OCI-LY7 (cell line): Measurements from ENCODE around the gene MEAK7. TPM values are rescaled to one million over a fixed set of nuclear protein-coding genes. Genes with fewer than 3 reads are reported as not detected.

Experiments used
- BruUV-seq: library from RNA; stranded (reverse); fragments of 400-500 nt; replicated peaks from 2 replicates; lab custom pipeline; 2021; lab: Mats Ljungman, UMichigan
- CTCF ChIA-PET: fragments of 300-600 bp; sonication (Branson Sonifier 250); formaldehyde crosslinking; loops from one replicate; lab custom pipeline; 2022; ENCODE audit warnings: antibody characterized with exemption; ENCODE audit not compliant: unreplicated experiment; lab: Charles Lee
- POLR2A ChIA-PET: fragments of 300-600 bp; sonication (Branson Sonifier 250); formaldehyde crosslinking; loops from one replicate; lab custom pipeline; 2022; ENCODE audit warnings: antibody characterized with exemption; lab: Charles Lee
- DNase-seq: peaks from one replicate; pipeline ENCODE4 v3.0.0-alpha.2; 2015; ENCODE audit warnings: low spot score
- H2AFZ ChIP-seq: fragments of 200-600 bp; sonication (generic), shearing (Covaris generic); 2 replicates; pipeline ENCODE4 v1.6.1; 2014; ENCODE audit warnings: mild to moderate bottlenecking, antibody characterized with exemption, low read length, moderate library complexity
- H3K27ac ChIP-seq: fragments of 200-600 bp; sonication (generic); 2 replicates; pipeline ENCODE4 v1.5.1; 2014; ENCODE audit warnings: mixed run types, low read depth, mild to moderate bottlenecking, moderate library complexity, low read length, inconsistent platforms; ENCODE audit not compliant: poor library complexity, severe bottlenecking
- H3K36me3 ChIP-seq: fragments of 200-600 bp; sonication (generic); 2 replicates; pipeline ENCODE4 v1.6.1; 2014; ENCODE audit warnings: mild to moderate bottlenecking, antibody characterized with exemption, low read length, moderate library complexity, mixed read lengths; ENCODE audit not compliant: insufficient read depth
- H3K4me1 ChIP-seq: fragments of 200-600 bp; sonication (generic); 2 replicates; pipeline ENCODE4 v1.5.1; 2014; ENCODE audit warnings: mild to moderate bottlenecking, low read length; ENCODE audit not compliant: insufficient read depth, poor library complexity, severe bottlenecking
- H3K4me2 ChIP-seq: fragments of 200-600 bp; sonication (generic); 2 replicates; pipeline ENCODE4 v1.6.1; 2014; ENCODE audit warnings: mild to moderate bottlenecking, low read length
- H3K4me3 ChIP-seq: fragments of 200-600 bp; sonication (generic); 2 replicates; pipeline ENCODE4 v1.5.1; 2014; ENCODE audit warnings: mild to moderate bottlenecking, low read depth, low read length; ENCODE audit not compliant: poor library complexity, severe bottlenecking
- H3K79me2 ChIP-seq: fragments of 200-600 bp; sonication (generic); 2 replicates; pipeline ENCODE4 v1.6.1; 2016; ENCODE audit warnings: low read depth, mild to moderate bottlenecking, low read length, moderate library complexity, mixed read lengths; ENCODE audit not compliant: insufficient read depth
- H3K9me2 ChIP-seq: fragments of 200-600 bp; sonication (generic); 2 replicates; pipeline ENCODE4 v1.6.1; 2016; ENCODE audit warnings: mild to moderate bottlenecking, low read length, mixed read lengths; ENCODE audit not compliant: insufficient read depth
- H3K9me3 ChIP-seq: fragments of 200-600 bp; sonication (generic); 2 replicates; pipeline ENCODE4 v1.6.1; 2014; ENCODE audit warnings: mild to moderate bottlenecking, mixed run types, low read length, mixed read lengths
- H4K20me1 ChIP-seq: fragments of 200-600 bp; sonication (generic); 2 replicates; pipeline ENCODE4 v1.6.1; 2014; ENCODE audit warnings: mild to moderate bottlenecking, antibody characterized with exemption, low read length, moderate library complexity, mixed read lengths; ENCODE audit not compliant: insufficient read depth
- CTCF ChIP-seq: fragments of 200-600 bp; sonication (generic); conservative IDR thresholded peaks from 2 replicates; pipeline ENCODE4 v1.5.1; 2014; ENCODE audit warnings: mild to moderate bottlenecking, antibody characterized with exemption, low read length, moderate library complexity, mixed read lengths
- EZH2phosphoT487 ChIP-seq: fragments of 200-600 bp; sonication (generic); IDR thresholded peaks from 2 replicates; pipeline ENCODE4 v1.6.1; 2018; ENCODE audit warnings: low read depth, borderline replicate concordance, mild to moderate bottlenecking, mixed run types, antibody characterized with exemption, low read length, moderate library complexity, mixed read lengths
- intact Hi-C: fragments of 100-400 bp; cut with micrococcal nuclease; formaldehyde crosslinking; loops from one replicate; pipeline ENCODE4 v1.10.0; 2022; ENCODE audit not compliant: unreplicated experiment
- total RNA-seq, 2 experiments: library from RNA; depleted of rRNA in 1 of 2; stranded (reverse); fragments of >200 nt in 1 of 2; shearing (Covaris generic) in 1 of 2; gene quantifications; 2 replicates each; pipeline ENCODE4 v1.2.3, GENCODE V29; 2014 to 2022

MEAK7 gene
- total RNA-seq, 2 experiments from 2014 or later, result 12.0 to 20.5 TPM

- Histone ChIP-seq H3K9me2 (no peaks in the 10 kb centered on the region), H3K79me2 (no peaks in the 10 kb centered on the region), H3K9me3 (no peaks in the 10 kb centered on the region), H3K27ac (no peak overlapping the region), H3K4me1 (no peaks in the 10 kb centered on the region), H3K4me3 (no peak overlapping the region), H3K36me3 (no peaks in the 10 kb centered on the region), H2AFZ (no peak overlapping the region), H4K20me1 (no peaks in the 10 kb centered on the region), H3K4me2 (no peak overlapping the region)
- CTCF ChIA-PET, result no interaction called here
- TF ChIP-seq EZH2phosphoT487 (no peak), CTCF (no peak)
- POLR2A ChIA-PET, result no interaction called here
- BruUV-seq, result no TSS peak
- DNase-seq, result no peak
- intact Hi-C loops, result no loop called here
These were observed 30.9 kb upstream of the MEAK7 start for GRCh38 chr16:84535408-84535807.

GRCh38 chr16:84534815-84535214, 30.4 kb upstream of the MEAK7 start:
- CTCF ChIA-PET, result no interaction called here
- POLR2A ChIA-PET, result no interaction called here

More at GRCh38 chr16:84534815-84535214, 30.4 kb upstream of the MEAK7 start:
- DNase-seq, result no peak
- Histone ChIP-seq H3K79me2 (no peaks in the 10 kb centered on the region), H2AFZ (no peak overlapping the region), H3K9me2 (no peaks in the 10 kb centered on the region), H3K4me1 (no peaks in the 10 kb centered on the region), H3K4me2 (no peak overlapping the region), H4K20me1 (no peaks in the 10 kb centered on the region), H3K36me3 (no peaks in the 10 kb centered on the region), H3K4me3 (no peak overlapping the region), H3K9me3 (no peaks in the 10 kb centered on the region), H3K27ac (no peak overlapping the region)
- no peak for TF ChIP-seq CTCF
- no peak for TF ChIP-seq EZH2phosphoT487
- BruUV-seq, result no TSS peak
- intact Hi-C loops, result no loop called here
